Neural cell (in vitro differentiated cells): Measurements from ENCODE around the gene TLR7. TPM values are rescaled to one million over a fixed set of nuclear protein-coding genes. Genes with fewer than 3 reads are reported as not detected.

ENCODE experiments used
- H2AFZ ChIP-seq: fragments of 200-600, 300-800 bp; sonication (generic), shearing (Covaris generic); 2 replicates; pipeline ENCODE4 v1.6.0; 2014; ENCODE audit warnings: low read depth, mild to moderate bottlenecking, antibody characterized with exemption, low read length, moderate library complexity
- H3F3A ChIP-seq: fragments of 200-600 bp; shearing (Covaris generic); 2 replicates; pipeline ENCODE4 v1.6.1; 2016; ENCODE audit warnings: mild to moderate bottlenecking, moderate library complexity, mixed read lengths, antibody characterized with exemption, low read length; ENCODE audit not compliant: insufficient read depth, poor library complexity, severe bottlenecking
- H3K27ac ChIP-seq: fragments of 200-600, 300-800 bp; sonication (generic), shearing (Covaris generic); 2 replicates; pipeline ENCODE4 v1.5.1; 2014; ENCODE audit warnings: mild to moderate bottlenecking, low read length, moderate library complexity
- H3K27me3 ChIP-seq: fragments of 300-800, 200-600 bp; sonication (generic), shearing (Covaris generic); 2 replicates; pipeline ENCODE4 v1.6.0; 2014; ENCODE audit warnings: mild to moderate bottlenecking, low read depth, low read length, moderate library complexity; ENCODE audit not compliant: insufficient read depth
- H3K36me3 ChIP-seq: fragments of 300-800, 200-600 bp; sonication (generic), shearing (Covaris generic); 2 replicates; pipeline ENCODE4 v1.5.1; 2014; ENCODE audit warnings: mild to moderate bottlenecking, antibody characterized with exemption, low read length, moderate library complexity; ENCODE audit not compliant: insufficient read depth
- H3K4me2 ChIP-seq: fragments of 300-800, 200-600 bp; sonication (generic), shearing (Covaris generic); 2 replicates; pipeline ENCODE4 v1.6.0; 2014; ENCODE audit warnings: mild to moderate bottlenecking, low read length
- H3K4me3 ChIP-seq: fragments of 300-800, 200-600 bp; sonication (generic), shearing (Covaris generic); 2 replicates; pipeline ENCODE4 v1.5.1; 2014; ENCODE audit warnings: mild to moderate bottlenecking, low read length, moderate library complexity
- H3K79me2 ChIP-seq: fragments of 200-600 bp; shearing (Covaris generic); replicated peaks from 2 replicates; pipeline ENCODE4 v1.6.0; 2014; ENCODE audit warnings: mild to moderate bottlenecking, low read length, moderate library complexity; ENCODE audit not compliant: insufficient read depth
- H3K9ac ChIP-seq: fragments of 300-800, 200-600 bp; sonication (generic), shearing (Covaris generic); 2 replicates; pipeline ENCODE4 v1.6.1; 2016; ENCODE audit warnings: mild to moderate bottlenecking, low read length, mixed read lengths
- H3K9me2 ChIP-seq: fragments of 200-600 bp; shearing (Covaris generic); 2 replicates; pipeline ENCODE4 v1.6.1; 2016; ENCODE audit warnings: mild to moderate bottlenecking, low read length, mixed read lengths; ENCODE audit not compliant: insufficient read depth
- H3K9me3 ChIP-seq: fragments of 200-600, 300-800 bp; sonication (generic), shearing (Covaris generic); 2 replicates; pipeline ENCODE4 v1.6.1; 2016; ENCODE audit warnings: mild to moderate bottlenecking, mixed run types, low read length, moderate library complexity, mixed read lengths
- H4K20me1 ChIP-seq: fragments of 200-600 bp; shearing (Covaris generic); 2 replicates; pipeline ENCODE4 v1.6.1; 2016; ENCODE audit warnings: mild to moderate bottlenecking, mixed run types; ENCODE audit not compliant: insufficient read depth
- CTCF ChIP-seq: fragments of 450-650 bp; IDR thresholded peaks from 2 replicates; pipeline ENCODE4 v1.5.1; 2014; ENCODE audit warnings: antibody characterized with exemption, mild to moderate bottlenecking, moderate library complexity; ENCODE audit not compliant: poor library complexity, severe bottlenecking
- EP300 ChIP-seq: fragments of 450-650 bp; conservative IDR thresholded peaks from 2 replicates; pipeline ENCODE4 v1.6.1; 2014; ENCODE audit warnings: antibody characterized with exemption, mild to moderate bottlenecking, moderate library complexity; ENCODE audit not compliant: poor library complexity, severe bottlenecking
- EZH2 ChIP-seq: fragments of 200-600, 300-800 bp; shearing (Covaris generic), sonication (generic); IDR thresholded peaks from 2 replicates; pipeline ENCODE4 v1.6.1; 2014; ENCODE audit warnings: antibody characterized with exemption, low read length, borderline replicate concordance, mild to moderate bottlenecking; ENCODE audit not compliant: insufficient read depth, poor library complexity, severe bottlenecking
- MXI1 ChIP-seq: fragments of 450-650 bp; conservative IDR thresholded peaks from 2 replicates; pipeline ENCODE4 v1.6.1; 2014; ENCODE audit warnings: antibody characterized with exemption, mild to moderate bottlenecking; ENCODE audit not compliant: poor library complexity, severe bottlenecking
- POLR2AphosphoS5 ChIP-seq: IDR thresholded peaks from 2 replicates; pipeline ENCODE4 v1.6.1; 2012
- RAD21 ChIP-seq: fragments of 450-650 bp; conservative IDR thresholded peaks from 2 replicates; pipeline ENCODE4 v1.6.1; 2014; ENCODE audit warnings: antibody characterized with exemption, mild to moderate bottlenecking, moderate library complexity
- REST ChIP-seq: IDR thresholded peaks from 2 replicates; pipeline ENCODE4 v1.6.1; 2012; ENCODE audit warnings: borderline replicate concordance
- SMC3 ChIP-seq: fragments of 450-650 bp; conservative IDR thresholded peaks from 2 replicates; pipeline ENCODE4 v1.6.1; 2014; ENCODE audit warnings: antibody characterized with exemption, mild to moderate bottlenecking, moderate library complexity; ENCODE audit not compliant: poor library complexity
- TAF1 ChIP-seq: IDR thresholded peaks from 2 replicates; pipeline ENCODE4 v1.6.1; 2012; ENCODE audit warnings: low read depth
- polyA plus RNA-seq: library from polyadenylated mRNA; depleted of rRNA; stranded (reverse); fragments of >200 nt; gene quantifications from 2 replicates; pipeline ENCODE4 v1.2.3, GENCODE V29; 2014

TLR7 gene
- polyA plus RNA-seq, 1 donor from 2014 or later, result not detected

DNA sequence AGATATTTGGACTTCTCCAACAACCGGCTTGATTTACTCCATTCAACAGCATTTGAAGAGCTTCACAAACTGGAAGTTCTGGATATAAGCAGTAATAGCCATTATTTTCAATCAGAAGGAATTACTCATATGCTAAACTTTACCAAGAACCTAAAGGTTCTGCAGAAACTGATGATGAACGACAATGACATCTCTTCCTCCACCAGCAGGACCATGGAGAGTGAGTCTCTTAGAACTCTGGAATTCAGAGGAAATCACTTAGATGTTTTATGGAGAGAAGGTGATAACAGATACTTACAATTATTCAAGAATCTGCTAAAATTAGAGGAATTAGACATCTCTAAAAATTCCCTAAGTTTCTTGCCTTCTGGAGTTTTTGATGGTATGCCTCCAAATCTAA, 20.3 kb downstream of the TLR7 start:
- no peak overlapping the region for H3K9ac ChIP-seq
- TF ChIP-seq EP300, result no peak
- TF ChIP-seq EZH2, result no peak
- TF ChIP-seq TAF1, result no peak
- no peak for TF ChIP-seq POLR2AphosphoS5
- no peak for TF ChIP-seq REST
- TF ChIP-seq SMC3, result no peak
- no peaks in the 10 kb centered on the region for H3K9me3 ChIP-seq
- H3K4me2 ChIP-seq, result no peak overlapping the region
- no peak overlapping the region for H3K4me3 ChIP-seq
- H3K9me2 ChIP-seq, result no peaks in the 10 kb centered on the region
- no peak overlapping the region for H2AFZ ChIP-seq
- no peaks in the 10 kb centered on the region for H3K79me2 ChIP-seq
- H3K27me3 ChIP-seq, result no peaks in the 10 kb centered on the region
- no peaks in the 10 kb centered on the region for H3F3A ChIP-seq
- H3K36me3 ChIP-seq, result no peaks in the 10 kb centered on the region
- H3K27ac ChIP-seq, result no peak overlapping the region
- H4K20me1 ChIP-seq, result no peaks in the 10 kb centered on the region

DNA sequence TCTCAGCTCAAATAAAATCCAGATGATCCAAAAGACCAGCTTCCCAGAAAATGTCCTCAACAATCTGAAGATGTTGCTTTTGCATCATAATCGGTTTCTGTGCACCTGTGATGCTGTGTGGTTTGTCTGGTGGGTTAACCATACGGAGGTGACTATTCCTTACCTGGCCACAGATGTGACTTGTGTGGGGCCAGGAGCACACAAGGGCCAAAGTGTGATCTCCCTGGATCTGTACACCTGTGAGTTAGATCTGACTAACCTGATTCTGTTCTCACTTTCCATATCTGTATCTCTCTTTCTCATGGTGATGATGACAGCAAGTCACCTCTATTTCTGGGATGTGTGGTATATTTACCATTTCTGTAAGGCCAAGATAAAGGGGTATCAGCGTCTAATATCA, 20.9 kb downstream of the TLR7 start:
- no peaks in the 10 kb centered on the region for H3K79me2 ChIP-seq
- no peaks in the 10 kb centered on the region for H4K20me1 ChIP-seq
- H3K9me2 ChIP-seq, result no peaks in the 10 kb centered on the region
- no peak overlapping the region for H3K4me2 ChIP-seq
- no peak overlapping the region for H3K9ac ChIP-seq
- TF ChIP-seq EP300, result no peak
- no peak for TF ChIP-seq SMC3
- no peak for TF ChIP-seq POLR2AphosphoS5
- no peak for TF ChIP-seq MXI1
- TF ChIP-seq RAD21, result no peak
- no peak for TF ChIP-seq EZH2
- no peak for TF ChIP-seq TAF1
- TF ChIP-seq CTCF, result no peak
- no peak overlapping the region for H3K4me3 ChIP-seq
- H3K27ac ChIP-seq, result no peak overlapping the region
- H3K27me3 ChIP-seq, result no peaks in the 10 kb centered on the region
- no peaks in the 10 kb centered on the region for H3K9me3 ChIP-seq
- H3F3A ChIP-seq, result no peaks in the 10 kb centered on the region
- H2AFZ ChIP-seq, result no peak overlapping the region
- no peaks in the 10 kb centered on the region for H3K36me3 ChIP-seq

DNA sequence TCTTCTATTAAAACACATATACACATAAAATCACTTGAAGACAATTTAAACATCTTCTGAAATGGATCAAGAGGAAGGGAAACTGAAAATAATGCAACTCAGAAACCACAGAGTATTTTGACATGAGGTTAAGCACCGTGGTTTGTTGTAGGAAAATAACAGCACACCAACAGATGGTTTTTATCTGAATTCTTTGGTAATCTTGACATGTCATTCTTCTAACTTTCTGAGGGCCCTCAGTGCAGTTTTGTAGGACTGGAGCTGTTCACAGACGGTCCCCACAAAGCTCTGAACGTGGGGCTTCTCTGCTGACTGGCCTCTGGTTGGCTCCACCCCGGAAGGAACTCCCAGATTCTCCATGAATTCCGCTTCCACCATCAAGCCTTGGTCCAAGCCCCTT, 23.6 kb downstream of the TLR7 start:
- H3K4me2 ChIP-seq, result no peak overlapping the region
- no peaks in the 10 kb centered on the region for H3K9me3 ChIP-seq
- H4K20me1 ChIP-seq, result no peaks in the 10 kb centered on the region
- no peaks in the 10 kb centered on the region for H3K9me2 ChIP-seq
- H3K27me3 ChIP-seq, result no peaks in the 10 kb centered on the region
- H2AFZ ChIP-seq, result no peak overlapping the region
- H3K4me3 ChIP-seq, result no peak overlapping the region
- no peak overlapping the region for H3K27ac ChIP-seq
- TF ChIP-seq EZH2, result no peak
- H3K9ac ChIP-seq, result no peak overlapping the region
- no peaks in the 10 kb centered on the region for H3K36me3 ChIP-seq
- H3K79me2 ChIP-seq, result no peaks in the 10 kb centered on the region
- no peaks in the 10 kb centered on the region for H3F3A ChIP-seq
